GM18520 (cell line): ENCODE results near the gene CBL.
"Not testable (repeated sequence)": the region's sequence is repeated elsewhere in the genome, so short reads cannot be mapped to it uniquely, and the experiment has no call there.

Experiments
- ATAC-seq: cut with Tn5 transposase; IDR thresholded peaks from one replicate; pipeline ENCODE4 v1.9.1; 2021; ENCODE audit not compliant: unreplicated experiment

Gene CBL

GRCh38 chr11:119205574-119206510 is at the start of gene CBL:
Gene CBL (plus strand): TSS chr11:119206339. CDS start chr11:119206418, 79 bp downstream.
- peak; percentile 79 for ATAC-seq

GRCh38 chr11:119156496-119156895 is 49.6 kb upstream of the CBL start:
- no peak for ATAC-seq

GRCh38 chr11:119157063-119157462 is 49.1 kb upstream of the CBL start:
- no peak for ATAC-seq

GRCh38 chr11:119158467-119158866 is 47.7 kb upstream of the CBL start:
- no peak for ATAC-seq

GRCh38 chr11:119160151-119160550 is 46.0 kb upstream of the CBL start:
- ATAC-seq = no peak

GRCh38 chr11:119161871-119162270 is 44.3 kb upstream of the CBL start:
- no peak for ATAC-seq

- ATAC-seq = no peak
Measured at GRCh38 chr11:119166368-119167076, 39.6 kb upstream of the CBL start.

GRCh38 chr11:119167077-119167458 is 39.1 kb upstream of the CBL start:
- ATAC-seq = not testable (repeated sequence)

GRCh38 chr11:119167933-119168332 is 38.2 kb upstream of the CBL start:
- no peak for ATAC-seq

GRCh38 chr11:119168471-119169281 is 37.5 kb upstream of the CBL start, which contains the start of gene NLRX1:
Gene NLRX1 (plus strand): TSS chr11:119168725. CDS start chr11:119171404, 2,679 bp downstream.
- ATAC-seq = peak; percentile 84

GRCh38 chr11:119169282-119169719 is 36.8 kb upstream of the CBL start:
- no peak for ATAC-seq

- ATAC-seq = no peak
Measured at GRCh38 chr11:119172513-119172912, 33.6 kb upstream of the CBL start.

- no peak for ATAC-seq
Measured at GRCh38 chr11:119173453-119173852, 32.7 kb upstream of the CBL start.

- ATAC-seq = no peak
Measured at GRCh38 chr11:119175493-119176077, 30.6 kb upstream of the CBL start.

GRCh38 chr11:119178166-119178680 is 27.9 kb upstream of the CBL start:
- no peak for ATAC-seq

GRCh38 chr11:119179342-119179741 is 26.8 kb upstream of the CBL start:
- no peak for ATAC-seq

GRCh38 chr11:119179983-119180382 is 26.2 kb upstream of the CBL start:
- no peak for ATAC-seq

- no peak for ATAC-seq
Measured at GRCh38 chr11:119180729-119181676, 25.1 kb upstream of the CBL start.

GRCh38 chr11:119181677-119182412 is 24.3 kb upstream of the CBL start:
- no peak for ATAC-seq
